ENCODE measurements around the gene VCL.

- TF ChIP-seq RAD21 (IDR thresholded peaks at IDR 0.05) (no peak), REST (IDR thresholded peaks at IDR 0.05) (no peak), CTCF (IDR thresholded peaks at IDR 0.05; ENCODE audit: low read depth, low read length, missing input control) (no peak), JUND (IDR thresholded peaks at IDR 0.05) (no peak), MAX (IDR thresholded peaks at IDR 0.05) (no peak), ATF3 (IDR thresholded peaks at IDR 0.05) (no peak), RXRA (IDR thresholded peaks at IDR 0.05) (no peak), GABPA (IDR thresholded peaks at IDR 0.05 in 1 of 2, conservative IDR thresholded peaks at IDR 0.05 in 1 of 2) (no peak), HNF4G (IDR thresholded peaks at IDR 0.05) (no peak)
These were observed 74.6 kb downstream of the VCL start for GRCh38 chr10:74072503-74072902.
